Measurements from ENCODE around the gene OLFML2A.

Gene OLFML2A

GRCh38 chr9:124800306-124801259, 23.6 kb downstream of the OLFML2A start:
- no peak for DNase-seq

GRCh38 chr9:124801356-124801755, 24.4 kb downstream of the OLFML2A start:
- DNase-seq, result no peak

- no peak for DNase-seq
Measured at GRCh38 chr9:124802426-124802825, 25.5 kb downstream of the OLFML2A start.

- no peak for DNase-seq
Measured at GRCh38 chr9:124803911-124804310, 27.0 kb downstream of the OLFML2A start.

GRCh38 chr9:124805186-124805585, 28.3 kb downstream of the OLFML2A start:
- DNase-seq, result no peak

- DNase-seq, result no peak
Measured at GRCh38 chr9:124808246-124808956, 31.5 kb downstream of the OLFML2A start.

GRCh38 chr9:124809211-124809610, 32.3 kb downstream of the OLFML2A start:
- DNase-seq, result no peak

GRCh38 chr9:124809741-124810500, 33.0 kb downstream of the OLFML2A start:
- DNase-seq, result no peak

- DNase-seq, result peak; percentile 84
Measured at GRCh38 chr9:124810663-124811355, 33.9 kb downstream of the OLFML2A start.

- peak; percentile 89 for DNase-seq
Measured at GRCh38 chr9:124812441-124812876, 35.5 kb downstream of the OLFML2A start.

GRCh38 chr9:124813041-124813440, 36.1 kb downstream of the OLFML2A start:
- no peak for DNase-seq

- DNase-seq, result no peak
Measured at GRCh38 chr9:124813501-124814163, 36.7 kb downstream of the OLFML2A start.

- DNase-seq, result no peak
Measured at GRCh38 chr9:124814164-124814535, 37.2 kb downstream of the OLFML2A start.

- no peak for DNase-seq
Measured at GRCh38 chr9:124815601-124816000, 38.7 kb downstream of the OLFML2A start.

- no peak for DNase-seq
Measured at GRCh38 chr9:124818431-124819281, 41.7 kb downstream of the OLFML2A start.

GRCh38 chr9:124820698-124821623, 44.0 kb downstream of the OLFML2A start:
- no peak for DNase-seq

GRCh38 chr9:124828489-124829333, 51.8 kb downstream of the OLFML2A start:
- DNase-seq, result no peak

GRCh38 chr9:124829334-124829669, 52.4 kb downstream of the OLFML2A start:
- no peak for DNase-seq

GRCh38 chr9:124830593-124830992, 53.7 kb downstream of the OLFML2A start:
- DNase-seq, result no peak
